Measurements from ENCODE around the gene ZMAT2.
"Not testable (repeated sequence)": the region's sequence is repeated elsewhere in the genome, so short reads cannot be mapped to it uniquely, and the experiment has no call there.

ZMAT2 gene

DNA sequence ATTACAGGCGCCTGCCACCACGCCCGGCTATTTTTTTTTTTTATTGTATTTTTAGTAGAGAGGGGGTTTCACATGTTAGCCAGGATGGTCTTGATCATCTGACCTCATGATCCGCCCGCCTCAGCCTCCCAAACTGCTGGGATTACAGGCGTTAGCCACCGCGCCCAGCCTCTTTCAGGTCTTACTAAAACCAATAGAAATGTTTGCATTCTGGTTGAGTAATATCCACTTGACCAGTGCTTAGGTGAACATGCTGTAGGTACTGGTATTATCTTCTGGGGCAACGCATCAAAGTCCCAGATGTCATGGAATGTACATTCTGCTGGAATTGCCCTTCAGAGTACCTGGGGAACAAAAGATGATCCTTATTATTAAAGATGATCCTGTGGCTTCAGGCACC, 8.5 kb downstream of the ZMAT2 start:
- not testable (repeated sequence) for DNase-seq (ENCODE audit: low read depth)

DNA sequence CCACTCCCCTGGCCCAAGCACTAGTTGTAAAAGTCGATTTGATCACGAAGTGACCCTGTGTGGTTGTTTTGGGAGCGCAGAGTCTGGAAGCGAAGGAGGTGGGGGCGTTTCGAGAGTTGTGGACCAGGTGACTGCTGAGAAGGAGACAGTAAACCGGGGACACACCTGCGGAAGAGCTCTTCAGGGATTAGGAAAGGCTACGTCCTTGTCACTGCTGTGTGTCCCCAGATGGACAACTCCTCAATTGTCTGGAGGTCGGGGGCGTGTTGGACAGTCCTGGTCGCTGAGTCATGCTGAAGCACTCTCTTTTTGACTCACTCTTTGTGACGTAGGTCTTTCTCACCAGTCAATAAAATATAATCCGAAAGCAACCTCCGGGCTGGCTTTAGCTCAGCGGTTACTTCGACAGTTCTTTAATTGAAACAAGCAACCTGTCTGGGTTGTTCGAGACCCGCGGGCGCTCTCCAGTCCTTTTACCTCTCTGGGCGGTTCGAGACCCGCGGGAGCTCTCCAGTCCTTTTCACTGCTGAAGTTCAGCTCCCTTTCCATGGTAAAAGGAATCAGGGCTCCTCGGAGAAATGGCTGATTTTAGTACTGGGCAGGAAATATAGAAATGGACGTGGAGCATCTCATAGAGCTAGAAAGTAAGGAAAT, 10.8 kb downstream of the ZMAT2 start:
- peak; percentile 87 for DNase-seq (ENCODE audit: low read depth)

DNA sequence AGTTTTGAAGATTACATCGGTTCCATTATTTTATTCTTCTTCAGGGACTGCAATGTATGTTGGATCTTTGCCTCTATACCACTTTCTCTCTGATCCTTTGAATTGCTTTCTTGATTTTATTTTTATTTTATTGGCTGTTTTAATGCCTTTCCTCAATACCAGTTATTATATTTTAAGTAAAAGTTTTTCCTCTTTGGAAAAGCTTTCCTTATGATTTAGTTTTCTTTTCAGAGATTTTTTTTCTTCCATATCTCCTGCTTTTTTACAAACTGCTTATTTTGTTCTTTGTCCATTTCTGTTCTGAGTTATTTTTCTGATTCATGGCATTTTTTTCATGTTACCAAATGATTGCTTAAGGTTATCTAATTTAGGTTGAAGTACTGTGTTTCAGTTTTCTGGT, 11.5 kb downstream of the ZMAT2 start:
- no peak for DNase-seq (ENCODE audit: low read depth)

DNA sequence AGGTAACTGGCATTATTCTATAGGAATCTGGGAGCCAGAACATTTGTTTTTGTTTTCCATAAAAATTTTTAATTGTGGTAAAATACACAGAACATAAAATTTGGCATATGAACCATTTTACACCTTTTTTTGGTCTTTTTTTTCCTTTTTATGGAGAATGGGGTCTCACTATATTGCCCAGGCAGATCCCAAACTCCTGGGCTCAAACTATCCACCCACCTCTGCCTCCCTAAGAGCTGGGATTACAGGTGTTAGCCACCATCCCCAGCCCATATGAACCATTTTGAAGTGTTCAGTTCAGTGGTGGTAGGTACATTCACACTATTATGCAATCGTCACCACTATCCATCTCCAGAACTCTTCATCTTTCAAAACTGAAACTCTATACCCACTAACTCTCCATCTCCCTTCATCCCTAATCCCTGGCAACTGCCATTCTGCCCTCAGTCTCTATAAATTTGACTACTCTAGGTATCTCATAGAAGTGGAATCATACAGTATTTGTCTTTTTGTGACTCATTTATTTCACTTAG, 13.4 kb downstream of the ZMAT2 start:
- no peak for DNase-seq (ENCODE audit: low read depth)

DNA sequence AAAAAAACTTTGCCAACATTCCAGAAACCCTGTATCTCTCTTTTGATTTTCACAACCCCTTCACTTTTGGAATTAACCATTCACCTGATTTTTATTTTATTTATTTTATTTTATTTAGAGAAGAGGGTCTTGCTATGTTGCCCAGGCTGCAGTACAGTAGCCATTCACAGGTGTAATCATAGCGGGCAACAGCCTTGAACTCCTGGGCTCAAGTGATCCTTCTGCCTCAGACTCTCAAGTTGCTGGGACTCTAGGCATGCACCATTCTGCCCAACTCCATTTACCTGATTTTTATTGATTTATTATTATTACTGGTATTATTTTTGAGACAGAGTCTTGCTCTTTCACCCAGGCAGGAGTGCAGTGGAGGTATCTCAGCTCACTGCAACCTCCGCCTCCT, 16.0 kb downstream of the ZMAT2 start:
- DNase-seq (ENCODE audit: low read depth): not testable (repeated sequence)

DNA sequence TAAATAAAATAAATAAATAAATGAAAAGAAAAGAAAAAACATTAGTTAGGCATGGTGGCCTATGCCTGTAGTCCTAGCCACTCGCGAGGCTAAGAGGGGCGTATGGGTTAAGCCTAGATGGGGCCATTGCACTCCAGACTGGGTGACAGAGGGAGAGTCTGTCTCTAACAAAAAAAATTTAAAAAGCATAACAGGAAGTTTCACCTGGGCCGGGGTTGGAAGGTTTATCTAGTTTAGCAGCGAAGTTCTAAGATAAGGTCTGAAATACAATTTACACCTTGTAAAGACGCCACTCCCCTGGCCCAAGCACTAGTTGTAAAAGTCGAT, 18.0 kb downstream of the ZMAT2 start:
- DNase-seq (ENCODE audit: low read depth): no peak

DNA sequence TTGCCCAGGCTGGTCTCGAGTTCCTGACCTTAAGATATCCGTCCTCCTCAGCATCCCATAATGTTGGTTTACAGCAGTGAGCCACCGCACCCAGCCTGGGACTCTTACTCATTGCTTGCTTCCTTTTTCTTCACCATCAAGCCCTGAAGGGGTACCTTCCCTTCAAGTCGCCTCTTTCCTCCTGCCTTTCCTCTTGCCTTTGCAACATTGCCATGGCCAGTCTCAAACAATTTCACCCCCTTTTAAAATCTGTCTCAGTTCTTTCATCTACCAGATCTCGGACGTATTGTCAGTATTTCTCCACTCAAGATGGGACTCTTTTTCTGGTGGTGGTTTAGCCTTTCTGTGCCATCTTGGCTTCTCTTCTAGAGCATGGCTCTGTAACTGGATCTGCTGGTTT, 20.5 kb downstream of the ZMAT2 start:
- not testable (repeated sequence) for DNase-seq (ENCODE audit: low read depth)

DNA sequence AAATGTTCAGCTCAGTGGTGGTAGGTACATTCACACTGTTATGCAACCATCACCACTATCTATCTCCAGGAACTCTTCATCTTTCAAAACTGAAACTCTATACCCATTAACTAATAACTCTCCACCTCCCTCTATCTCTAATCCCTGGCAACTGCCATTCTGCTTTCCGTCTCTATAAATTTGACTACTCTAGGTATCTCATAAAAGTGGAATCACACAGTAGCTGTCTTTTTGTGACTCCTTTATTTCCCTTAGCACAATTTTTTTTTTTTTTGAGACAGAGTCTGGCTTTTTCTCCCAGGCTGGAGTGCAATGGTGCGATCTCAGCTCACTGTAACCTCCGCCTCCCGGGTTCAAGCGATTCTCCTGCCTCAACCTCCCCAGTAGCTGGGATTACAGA, 21.1 kb downstream of the ZMAT2 start:
- not testable (repeated sequence) for DNase-seq (ENCODE audit: low read depth)

DNA sequence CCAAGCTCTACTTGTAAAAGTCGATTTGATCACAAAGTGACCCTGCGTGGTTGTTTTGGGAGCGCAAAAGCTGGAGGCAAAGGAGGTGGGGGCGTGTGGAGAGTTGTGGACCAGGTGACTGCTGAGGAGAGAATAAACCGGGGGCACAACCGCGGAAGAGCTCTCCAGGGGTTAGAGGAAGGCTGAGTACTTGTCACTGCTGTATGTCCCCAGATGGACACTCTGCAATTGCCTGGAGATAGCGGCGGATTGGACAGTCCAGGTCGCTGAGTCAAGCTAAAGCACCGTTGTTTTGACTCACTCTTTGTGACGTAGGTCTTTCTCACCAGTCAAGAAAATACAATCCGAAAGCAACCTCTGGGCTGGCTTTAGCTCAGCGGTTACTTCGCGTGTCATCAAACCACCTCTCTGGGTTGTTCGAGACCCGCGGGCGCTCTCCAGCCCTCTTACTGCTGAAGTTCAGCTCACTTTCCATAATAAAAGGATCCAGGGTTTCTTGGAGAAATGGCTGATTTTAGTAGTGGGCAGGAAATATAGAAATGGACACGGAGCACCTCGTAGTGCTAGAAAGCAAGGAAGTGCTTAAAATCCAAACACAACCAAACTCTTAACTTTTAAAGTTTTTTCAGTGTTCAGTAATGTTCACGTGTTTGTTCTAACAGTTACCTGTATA, 25.7 kb downstream of the ZMAT2 start:
- DNase-seq (ENCODE audit: low read depth): peak; percentile 50

DNA sequence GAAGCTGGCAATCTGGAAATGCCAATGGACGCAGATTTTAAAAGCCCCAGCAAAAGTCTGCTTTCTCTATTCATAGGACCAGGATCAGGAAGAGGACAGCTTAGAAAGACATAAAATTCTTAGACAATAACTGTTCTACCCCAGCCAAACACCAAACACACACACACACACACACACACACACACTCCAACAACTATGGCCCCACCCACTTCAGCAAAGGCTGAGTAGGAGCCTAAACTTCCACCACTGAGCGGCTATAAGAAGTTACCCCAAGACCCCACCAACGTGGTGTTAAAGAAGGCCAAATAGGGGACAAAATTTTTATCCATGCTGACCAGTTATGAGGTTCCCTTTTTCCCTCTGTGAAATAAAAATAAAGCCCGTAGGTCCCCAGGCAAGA, 32.9 kb downstream of the ZMAT2 start:
- DNase-seq (ENCODE audit: low read depth): no peak

DNA sequence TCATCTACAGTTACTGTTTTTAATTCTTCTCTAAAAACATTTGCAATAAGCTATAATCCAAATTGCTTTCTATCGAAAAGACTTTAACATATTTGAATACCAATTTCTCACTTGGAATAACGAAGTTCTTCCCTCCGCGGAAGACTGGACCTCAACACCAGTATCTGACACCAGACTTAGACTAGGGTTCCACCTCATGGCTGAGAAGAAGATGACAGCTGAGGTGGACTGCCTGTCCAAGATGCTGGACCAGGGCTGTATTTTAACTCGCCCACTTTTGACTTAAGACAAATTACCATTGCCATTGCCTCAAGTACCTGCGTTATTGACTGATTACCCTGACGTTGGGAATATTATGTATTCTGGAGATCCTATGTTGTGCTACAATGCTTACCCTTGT, 34.1 kb downstream of the ZMAT2 start:
- no peak for DNase-seq (ENCODE audit: low read depth)

DNA sequence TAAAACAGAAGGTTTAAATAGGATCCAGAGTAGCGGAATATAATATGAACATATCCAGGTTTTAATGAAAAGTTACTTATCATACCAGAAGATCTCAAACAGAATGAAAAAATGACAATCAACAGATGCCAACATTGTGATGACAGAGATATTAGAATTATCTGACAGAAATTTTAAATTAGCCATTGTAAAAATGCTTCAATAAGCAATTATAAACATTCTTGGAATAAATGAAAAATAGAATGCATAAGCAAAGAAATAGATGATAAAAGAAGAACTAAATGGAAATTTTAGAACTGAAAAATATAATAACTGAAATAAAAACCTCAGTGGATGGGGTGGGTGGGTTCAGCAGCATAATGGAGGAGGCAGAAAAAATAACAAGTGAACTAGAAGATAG, 37.2 kb downstream of the ZMAT2 start:
- no peak for DNase-seq (ENCODE audit: low read depth)

DNA sequence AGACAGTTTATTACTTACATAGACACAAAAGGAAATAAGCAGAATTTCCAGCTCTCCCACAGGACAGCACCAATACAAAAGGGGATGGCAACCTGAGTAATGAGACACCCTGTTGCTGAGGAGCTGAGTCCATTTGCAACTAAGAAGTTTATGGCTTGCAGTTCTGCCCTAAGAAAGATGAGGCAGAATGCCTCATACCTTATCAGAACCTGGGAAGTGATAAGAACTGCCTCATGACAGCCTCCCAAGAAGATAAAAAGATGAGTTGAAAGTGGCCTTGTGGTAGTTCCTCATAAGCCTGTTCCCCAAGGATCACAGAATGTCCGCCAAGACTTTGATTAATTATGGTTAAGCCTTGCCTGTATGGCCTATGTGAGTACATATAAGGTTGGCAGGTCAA, 41.7 kb downstream of the ZMAT2 start:
- DNase-seq (ENCODE audit: low read depth): no peak

DNA sequence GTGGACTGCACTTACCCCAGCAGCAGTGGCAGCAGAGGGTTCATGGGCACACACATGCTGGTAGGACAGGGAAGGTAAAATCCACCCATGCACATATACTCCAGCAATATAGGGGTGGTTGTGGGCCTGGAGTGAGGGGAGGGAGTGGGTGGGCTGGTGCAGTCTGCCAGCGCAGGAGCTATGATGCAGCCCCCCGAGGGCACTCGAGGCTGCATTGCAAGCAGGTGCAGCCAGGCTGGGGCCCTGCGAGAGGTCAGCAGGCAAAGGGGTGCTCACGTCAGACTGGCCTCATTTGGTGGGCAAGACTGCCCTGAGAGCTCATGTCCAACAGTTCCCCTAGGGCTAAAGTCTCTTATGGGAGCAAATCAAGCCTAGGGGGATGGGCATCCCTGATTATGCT, 53.3 kb downstream of the ZMAT2 start:
- DNase-seq (ENCODE audit: low read depth): no peak
